NCI-H446 (cell line): ENCODE measurements around the gene R3HCC1L.
"Not testable (repeated sequence)": the region's sequence is repeated elsewhere in the genome, so short reads cannot be mapped to it uniquely, and the experiment has no call there.

Experiments used
- DNase-seq, 2 experiments: peaks; one replicate each; lab custom pipeline; 2025; lab: John Stamatoyannopoulos, UW

R3HCC1L gene

DNA sequence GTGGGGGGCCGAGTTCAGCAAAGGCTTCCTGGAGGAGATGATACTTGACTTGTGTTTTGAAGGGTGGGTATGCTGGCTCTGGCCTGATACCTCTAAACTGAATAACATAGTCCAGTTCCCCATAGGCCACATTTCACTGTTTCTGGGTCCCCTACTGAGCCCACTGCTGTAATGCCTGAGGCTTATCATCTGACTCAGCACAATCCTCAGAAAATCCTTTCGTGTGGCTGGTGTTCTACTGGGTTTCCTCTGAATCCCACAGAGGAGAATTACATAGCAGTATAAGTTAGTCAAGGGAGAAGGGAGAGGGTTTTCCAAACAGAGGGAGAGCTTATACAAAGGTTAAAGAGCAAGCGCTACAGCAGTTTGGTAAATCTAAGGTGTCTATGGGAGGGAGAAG lies 2.8 kb upstream of the R3HCC1L start:
- no peak for DNase-seq

DNA sequence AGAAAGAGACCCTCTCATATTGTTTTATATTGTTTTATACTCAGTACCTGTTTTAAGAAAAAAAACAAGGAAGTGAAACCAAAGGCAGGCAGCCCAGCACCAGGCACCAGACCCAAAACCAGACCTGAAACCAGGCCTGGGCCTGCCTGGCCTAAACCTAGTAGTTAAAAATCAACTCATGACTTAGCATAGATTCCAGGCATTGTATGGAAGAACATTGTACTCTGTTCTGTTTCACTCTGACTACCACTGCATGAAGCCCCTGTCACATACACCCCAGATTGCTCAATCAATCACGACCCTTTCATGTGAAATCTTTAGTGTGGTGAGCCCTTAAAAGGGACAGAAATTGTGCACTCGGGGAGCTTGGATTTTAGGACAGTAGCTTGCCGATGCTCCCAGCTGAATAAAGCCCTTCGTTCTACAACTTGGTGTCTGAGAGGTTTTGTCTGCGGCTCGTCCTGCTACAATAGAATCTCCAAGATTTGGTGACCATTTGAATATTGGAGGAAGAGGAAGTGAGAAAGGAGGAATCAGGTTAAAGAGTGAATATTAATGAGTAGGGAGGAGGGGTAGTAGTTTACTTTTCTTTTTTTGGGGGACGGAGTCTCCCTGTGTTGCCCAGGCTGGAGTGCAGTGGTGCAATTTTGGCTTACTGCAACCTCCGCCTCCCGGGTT lies 1.2 kb upstream of the R3HCC1L start:
- not testable (repeated sequence) for DNase-seq

DNA sequence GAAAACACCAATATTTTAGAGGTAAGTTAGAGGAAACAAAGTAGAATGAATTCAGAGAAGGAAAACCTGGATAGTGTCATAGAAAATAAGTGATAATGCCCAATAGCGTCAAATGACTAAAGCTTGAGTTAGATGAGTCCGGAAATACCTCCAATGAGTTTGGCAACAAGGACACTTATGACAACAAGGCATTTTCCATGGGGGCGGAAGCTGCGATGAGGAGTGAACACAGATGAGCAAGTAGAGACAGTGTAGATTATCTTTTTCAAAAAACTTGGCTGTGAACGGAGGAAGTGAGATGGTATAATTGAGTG lies 383 bp upstream of the R3HCC1L start:
- no peak for DNase-seq

DNA sequence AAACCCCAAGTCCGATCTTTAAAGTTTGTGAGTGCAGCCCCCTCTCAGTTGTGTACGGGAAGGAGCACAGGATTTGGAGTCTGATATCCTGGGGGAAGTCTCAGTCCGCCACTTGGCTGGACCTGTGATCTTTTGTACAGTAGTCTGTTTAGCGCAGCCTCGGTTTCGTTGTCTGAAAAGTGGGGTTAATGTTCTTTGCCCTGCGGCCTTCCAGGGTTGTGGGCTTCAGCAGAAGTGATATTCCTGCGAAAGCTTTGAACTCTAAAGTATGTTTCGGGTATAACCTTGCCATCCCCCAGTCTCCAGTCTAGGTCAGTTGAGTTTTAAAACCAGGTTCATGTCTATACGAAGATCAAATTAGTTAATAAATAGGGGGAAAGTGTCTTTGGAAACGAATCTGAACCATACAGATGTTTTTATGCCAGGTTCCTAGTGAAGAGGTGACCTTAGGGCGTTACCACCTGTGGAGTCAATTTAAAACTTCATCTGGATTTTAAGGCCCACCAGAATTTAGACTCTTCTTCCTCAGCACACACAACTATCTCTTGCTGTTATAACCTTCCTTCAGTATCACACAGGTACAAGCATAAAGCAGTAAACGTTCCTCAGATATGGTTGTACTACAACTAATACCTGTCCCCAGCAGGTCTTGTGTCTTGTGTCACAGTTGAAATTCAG lies 904 bp downstream of the R3HCC1L start:
- no peak for DNase-seq

DNA sequence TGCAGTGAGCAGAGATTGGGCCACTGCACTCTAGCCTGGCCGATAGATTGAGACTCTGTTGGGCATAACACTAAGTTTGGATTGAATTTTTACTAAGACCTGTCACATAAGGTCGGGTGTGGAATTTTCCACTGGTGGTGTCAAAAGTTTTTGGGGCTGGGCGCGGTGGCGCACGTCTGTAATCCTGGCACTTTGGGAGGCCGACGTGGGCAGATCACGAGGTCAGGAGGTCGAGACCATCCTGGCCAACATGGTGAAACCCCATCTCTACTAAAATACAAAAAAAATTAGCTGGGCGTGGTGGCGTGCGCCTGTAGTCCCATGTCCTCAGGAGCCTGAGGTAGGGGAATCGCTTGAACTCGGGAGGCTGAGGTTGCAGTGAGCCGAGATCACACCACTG lies 2.3 kb downstream of the R3HCC1L start:
- DNase-seq = not testable (repeated sequence)

DNA sequence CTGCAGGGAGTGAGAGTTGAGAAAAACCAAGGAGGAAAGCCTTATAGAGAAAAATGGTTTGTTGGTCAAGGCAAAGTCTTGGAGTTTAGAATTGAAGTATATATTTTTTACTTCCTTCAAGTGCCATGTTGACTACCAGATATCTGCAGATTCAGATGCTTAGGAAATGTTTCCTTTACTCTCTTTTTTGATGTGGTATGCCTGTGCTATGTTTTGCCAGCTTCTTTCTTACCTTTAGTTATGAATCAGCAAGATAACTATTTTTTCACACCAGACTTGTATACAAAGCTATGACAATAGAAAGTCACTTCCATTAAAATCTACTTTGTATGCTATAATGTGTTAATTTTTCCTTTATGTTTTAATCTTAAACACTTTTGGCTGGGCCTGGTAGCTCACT lies 3.6 kb downstream of the R3HCC1L start:
- no peak for DNase-seq

DNA sequence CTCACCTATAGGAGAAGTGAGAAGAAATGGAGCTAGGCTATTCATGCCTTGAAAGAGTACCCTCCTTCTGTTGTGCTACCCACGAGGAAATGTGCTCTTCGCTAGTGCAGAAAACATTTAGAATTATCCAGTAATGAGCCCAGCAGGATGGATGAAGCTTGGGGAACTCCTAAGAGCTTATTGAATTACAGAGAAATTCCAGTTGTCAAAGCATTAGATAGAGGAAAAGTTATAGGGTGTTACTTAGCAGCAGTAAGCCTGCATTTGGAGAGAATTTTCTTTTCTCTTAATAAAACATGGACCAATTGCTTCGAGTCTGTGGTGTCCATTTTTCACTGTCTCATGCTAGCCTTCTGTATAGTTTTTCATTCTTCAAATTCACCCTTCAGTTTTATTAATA lies 5.0 kb downstream of the R3HCC1L start:
- DNase-seq = no peak

DNA sequence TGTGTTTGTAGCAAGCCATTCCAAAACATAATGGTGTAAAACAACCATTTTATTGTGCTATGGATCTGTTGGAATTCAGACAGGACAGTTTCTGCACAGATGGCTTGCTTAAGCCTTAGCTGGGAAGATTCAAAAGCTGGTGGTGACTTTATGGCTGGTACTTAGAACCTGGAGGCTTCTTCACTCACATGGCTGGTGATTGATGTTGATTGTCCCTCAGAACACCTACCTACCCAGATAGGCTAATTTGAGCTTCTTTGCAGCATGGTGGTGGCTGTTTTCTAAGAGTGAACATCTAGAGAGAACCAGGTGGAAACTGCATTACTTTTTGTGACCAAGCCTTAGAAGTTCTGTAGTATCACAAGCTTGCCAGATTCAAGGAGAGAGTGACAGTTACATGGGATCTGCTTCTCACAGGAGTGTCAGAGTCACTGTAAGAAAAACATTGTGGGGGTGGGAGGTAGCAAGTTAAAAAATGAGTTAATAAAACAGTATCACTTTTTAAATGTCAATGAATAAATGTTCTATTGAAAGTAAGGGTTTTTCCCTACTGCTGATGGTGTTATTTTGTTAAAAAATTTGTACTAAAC lies 7.1 kb downstream of the R3HCC1L start:
- DNase-seq = no peak

DNA sequence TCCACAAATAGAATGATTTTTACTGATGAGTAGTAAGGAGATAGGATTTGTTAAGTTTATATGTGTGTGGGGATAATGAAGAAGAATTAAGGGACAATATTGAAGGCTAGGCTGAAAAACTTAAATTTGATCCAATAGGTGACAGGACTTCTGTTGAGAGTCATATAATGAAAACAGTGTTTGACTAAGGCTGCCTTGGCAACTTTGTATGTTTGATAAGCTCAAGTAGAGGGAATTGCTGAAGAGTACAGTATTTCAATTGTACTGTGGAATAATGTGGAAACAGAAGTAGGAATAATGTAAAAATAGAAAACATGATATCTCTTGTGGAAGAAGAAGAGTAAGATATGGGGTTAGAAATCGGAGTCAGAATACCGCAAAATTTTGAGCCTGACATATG lies 10.5 kb downstream of the R3HCC1L start:
- no peak for DNase-seq

DNA sequence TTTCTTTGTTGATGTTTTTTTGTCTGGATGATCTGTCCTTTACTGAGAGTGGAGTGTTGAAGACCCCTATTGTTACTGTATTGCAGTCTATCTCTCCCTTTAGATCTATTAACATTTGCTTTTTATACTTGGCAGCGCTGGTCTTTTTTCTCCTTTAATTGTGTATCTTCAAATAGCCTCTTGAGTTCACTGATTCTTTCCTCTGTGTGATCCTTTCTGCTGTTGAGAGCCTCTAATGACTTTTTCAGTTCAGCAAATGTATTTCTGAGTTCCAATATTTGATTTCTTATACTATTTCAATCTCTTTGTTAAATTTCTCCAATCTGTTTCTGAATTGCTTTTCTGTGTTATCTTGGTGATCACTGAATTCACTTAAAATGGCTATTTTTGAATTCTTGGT lies 15.4 kb downstream of the R3HCC1L start:
- no peak for DNase-seq

DNA sequence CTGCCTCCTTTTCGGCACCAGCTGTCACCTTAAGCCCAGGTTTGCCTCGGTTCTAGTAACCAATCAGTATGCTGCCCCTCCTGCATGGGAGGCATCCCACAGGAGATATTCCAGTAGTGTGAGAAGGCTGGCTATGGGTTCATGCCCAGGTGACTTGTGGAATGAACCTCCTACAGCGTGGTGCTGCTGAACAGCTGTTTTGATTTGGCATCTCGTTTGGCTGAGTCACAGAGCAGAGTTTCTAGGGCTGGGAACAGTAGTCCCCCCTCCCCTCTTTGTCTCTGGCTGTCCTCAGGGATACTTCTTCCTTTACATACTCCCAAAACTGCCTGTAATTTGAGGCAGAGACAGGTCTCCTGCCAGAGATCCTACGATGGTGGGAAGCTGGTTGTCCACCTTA lies 16.1 kb downstream of the R3HCC1L start:
- DNase-seq = no peak

DNA sequence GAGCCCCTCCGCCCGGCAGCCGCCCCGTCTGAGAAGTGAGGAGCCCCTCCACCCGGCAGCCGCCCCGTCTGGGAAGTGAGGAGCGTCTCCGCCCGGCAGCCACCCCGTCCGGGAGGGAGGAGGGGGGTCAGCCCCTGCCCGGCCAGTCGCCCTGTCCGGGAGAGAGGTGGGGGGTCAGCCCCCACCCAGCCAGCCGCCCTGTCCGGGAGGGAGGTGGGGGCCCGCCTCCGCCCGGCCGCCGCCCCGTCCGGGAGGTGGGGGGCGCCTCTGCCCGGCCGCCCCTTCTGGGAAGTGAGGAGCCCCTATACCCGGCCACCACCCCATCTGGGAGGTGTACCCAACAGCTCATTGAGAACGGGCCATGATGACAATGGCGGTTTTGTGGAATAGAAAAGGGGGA lies 18.3 kb downstream of the R3HCC1L start:
- not testable (repeated sequence) for DNase-seq

DNA sequence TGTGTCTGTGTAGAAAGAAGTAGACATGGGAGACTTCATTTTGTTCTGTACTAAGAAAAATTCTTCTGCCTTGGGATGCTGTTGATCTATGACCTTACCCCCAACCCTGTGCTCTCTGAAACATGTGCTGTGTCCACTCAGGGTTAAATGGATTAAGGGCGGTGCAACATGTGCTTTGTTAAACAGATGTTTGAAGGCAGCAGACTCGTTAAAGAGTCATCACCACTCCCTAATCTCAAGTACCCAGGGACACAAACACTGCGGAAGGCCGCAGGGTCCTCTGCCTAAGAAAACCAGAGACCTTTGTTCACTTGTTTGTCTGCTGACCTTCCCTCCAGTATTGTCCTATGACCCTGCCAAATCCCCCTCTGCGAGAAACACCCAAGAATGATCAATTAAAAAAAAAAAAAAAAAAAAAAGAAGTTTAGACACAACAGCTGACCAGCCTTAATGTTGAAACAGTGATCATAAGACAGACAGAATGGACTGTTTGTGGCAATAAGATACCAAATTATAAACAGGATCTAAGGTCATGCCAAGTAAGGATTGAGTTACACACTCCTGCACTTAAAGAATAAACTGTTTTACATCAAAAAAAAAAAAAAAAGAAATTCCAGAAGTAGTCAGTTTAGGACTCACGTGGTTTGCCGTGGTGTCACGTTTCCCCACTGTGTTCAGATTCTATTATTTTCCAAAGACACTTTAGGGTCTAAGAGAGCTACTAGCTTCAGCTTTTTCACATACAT lies 18.9 kb downstream of the R3HCC1L start:
- DNase-seq = not testable (repeated sequence)

DNA sequence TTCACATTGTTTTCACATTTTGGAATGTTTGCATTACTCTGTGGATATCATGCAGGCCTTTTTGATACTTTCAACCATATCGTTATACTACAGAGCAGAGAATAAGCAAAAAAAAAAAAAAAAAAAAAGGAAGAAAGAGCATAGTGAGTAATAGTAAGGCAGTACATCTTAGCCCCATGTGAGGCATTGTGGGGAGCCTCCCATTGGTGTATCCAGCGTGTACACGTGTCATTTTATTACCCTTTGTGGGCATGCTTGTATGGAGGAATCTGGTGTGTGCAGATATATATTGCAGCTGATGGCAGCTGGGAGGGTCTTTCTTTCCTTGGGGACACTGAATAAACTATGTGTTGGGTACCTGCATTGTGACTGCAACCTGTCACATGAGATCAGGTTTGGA lies 19.6 kb downstream of the R3HCC1L start:
- DNase-seq = no peak

DNA sequence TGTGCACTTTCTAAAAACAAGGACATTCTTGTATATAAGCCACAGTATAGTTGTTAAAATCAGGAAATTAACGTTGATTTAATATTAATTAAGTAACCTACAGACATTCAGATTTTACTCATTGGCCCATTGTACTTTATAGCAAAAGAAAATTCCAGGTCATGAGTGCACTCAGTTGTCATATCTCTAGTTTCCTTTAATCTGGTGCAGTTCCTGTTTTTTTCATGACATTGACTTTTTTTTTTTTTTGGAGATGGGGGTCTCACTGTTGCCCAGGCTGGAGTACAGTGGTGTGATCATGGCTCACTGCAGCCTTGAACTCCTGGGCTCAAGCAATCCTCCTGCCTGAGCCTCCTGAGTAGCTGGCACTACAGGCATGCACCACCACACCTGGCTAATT lies 24.1 kb downstream of the R3HCC1L start:
- no peak for DNase-seq

DNA sequence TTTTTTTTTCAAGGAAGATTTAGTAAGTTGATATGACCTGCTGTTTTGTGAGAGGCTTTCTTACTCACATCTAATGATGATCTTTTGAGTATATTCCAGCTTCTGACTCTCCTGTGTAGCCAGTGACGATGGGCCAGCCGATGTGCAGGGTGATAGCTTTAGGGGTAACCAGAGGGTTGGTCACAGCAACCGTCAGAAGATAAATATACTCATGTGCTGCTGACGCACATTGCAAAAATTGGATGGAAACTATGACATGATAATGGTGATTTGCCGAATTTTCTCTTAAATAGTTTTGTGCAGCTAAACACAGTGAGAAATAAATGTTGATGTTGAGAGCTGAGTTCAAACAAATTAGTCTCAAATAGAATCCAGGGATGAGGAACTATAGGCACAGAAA lies 29.5 kb downstream of the R3HCC1L start:
- DNase-seq = no peak

DNA sequence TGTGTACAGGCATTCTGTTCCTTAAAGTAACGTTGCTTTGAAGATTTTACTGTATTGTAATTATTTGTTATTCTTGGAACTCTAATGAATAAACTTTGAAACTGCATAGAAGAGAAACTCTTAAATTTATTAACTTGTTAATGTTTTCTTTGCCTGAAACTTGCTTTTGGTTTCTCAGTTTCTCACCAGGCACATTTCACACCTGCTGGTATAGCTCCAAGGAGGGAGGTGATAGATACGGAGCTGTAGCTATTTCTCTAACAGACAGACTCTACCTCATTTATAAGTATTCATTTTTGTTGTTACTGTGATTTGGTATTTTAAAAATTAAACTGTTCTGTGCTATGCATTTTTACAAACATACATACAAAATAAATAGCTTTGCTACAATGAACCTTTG lies 32.7 kb downstream of the R3HCC1L start:
- no peak for DNase-seq

DNA sequence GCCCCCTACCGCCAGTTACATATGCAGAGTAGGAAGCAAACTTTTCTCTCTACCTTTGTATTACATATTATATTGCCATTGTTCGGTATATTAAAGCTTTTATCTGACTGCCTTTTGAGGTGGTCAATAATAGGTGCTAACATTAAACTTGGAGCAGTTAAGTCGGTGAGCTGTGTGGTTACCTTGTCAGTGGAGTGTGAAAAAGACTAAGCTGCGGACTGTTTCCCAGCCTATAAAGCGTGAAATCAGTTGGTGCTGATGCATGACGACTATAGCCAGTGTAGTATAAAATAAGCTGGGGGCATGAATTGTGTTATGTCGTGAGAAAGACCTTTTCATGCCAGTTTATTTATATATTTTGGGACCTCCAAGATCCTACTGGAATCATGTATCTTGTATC lies 33.7 kb downstream of the R3HCC1L start:
- DNase-seq = no peak

DNA sequence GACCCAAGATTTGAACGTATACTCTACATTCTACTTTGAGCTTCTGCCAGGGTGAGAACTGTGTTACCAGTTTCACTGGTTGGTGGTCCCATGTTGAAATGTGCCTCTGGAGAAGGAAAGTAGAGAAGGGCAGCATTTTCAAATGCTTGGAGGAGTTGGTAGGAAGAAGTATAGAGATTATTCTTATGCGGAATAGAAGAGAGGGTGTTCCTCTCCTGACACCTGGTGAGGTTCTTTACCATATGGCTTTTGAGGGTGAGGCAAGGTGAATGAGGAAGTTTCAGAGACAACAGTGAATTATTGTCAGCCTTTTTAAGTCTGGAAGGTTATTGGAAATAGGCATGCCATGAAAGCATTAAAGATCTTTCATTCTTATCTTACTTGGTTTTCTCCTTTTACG lies 34.3 kb downstream of the R3HCC1L start:
- DNase-seq = no peak

DNA sequence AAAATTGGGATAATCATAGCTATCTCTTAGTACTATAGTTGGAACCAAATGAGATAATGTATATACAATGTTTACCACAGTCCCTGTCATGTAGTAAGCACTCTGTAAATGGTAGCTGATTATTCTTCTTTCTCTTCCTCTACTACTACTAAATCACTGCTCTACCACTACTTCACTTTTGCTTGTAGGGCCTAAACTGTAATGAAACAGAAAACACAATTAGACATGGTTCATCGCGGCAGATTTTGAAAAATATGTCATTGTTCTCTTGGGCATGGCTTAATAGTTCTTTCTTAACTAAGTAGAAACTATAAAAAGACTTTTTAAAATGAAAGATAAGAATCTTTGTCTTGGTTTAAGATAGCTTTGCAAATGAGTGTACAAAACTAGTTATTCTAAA lies 34.9 kb downstream of the R3HCC1L start:
- DNase-seq = no peak

DNA sequence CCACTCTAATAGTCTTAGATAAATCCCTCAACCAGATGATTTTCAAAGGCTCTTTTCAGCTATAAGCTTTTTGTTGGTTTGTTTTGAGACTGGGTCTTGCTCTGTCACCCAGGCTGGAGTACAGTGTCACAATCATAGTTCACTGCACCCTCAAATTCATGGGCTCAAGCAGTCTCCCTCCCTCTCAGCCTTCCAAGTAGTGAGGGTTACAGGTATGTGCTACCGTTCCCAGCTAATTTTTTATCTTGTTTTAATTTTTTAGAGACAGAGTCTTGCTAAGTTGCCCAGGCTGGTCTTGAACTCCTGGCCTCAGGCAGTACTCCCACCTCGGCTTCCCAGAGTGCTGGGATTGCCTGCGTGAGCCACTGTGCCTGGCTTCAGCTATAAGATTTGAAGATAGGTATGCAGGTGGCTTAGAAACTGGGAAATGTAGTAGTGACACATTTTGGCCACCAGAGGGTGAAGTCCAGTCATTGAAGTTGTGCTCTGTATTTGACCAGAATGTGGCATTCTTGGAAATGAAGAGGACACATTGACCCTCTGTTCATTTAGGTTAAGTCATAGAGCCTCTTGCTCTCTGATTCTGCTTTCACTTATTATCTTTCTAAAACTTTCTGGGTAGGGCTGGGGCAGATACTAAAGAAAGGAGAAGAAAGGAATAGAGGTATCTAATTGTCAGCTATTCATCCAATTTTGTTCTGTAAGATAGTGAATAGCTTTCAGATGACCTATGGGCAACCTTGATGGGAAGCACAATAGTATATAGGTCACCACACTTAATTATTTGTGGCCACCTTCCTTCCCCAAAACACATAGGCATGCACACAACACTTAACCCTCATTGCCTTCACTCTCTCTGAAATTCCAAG lies 36.0 kb downstream of the R3HCC1L start:
- peak in 1 of 2 experiments; percentile 40 for DNase-seq

DNA sequence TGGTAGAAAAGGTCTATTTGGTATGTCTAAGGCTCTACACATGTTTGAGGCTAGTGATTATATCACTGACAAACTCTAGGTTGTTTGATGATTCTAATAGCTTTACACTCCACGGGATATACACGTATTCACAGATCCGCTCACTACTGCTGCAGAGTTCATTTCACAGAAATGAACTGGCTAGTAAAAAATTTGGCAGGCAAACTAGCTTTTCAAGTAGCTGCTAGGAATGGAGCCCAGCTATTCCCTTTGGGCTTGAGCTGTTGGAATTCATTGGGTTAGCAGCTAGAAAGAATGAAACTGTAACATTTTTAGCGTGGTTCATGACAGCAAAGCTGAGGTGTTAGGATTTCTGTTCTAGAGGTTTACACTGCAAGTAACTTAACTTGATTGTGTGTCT lies 37.6 kb downstream of the R3HCC1L start:
- DNase-seq = peak in 1 of 2 experiments; percentile 69
